SK-N-MC (cell line): Measurements from ENCODE around the gene CMTM7.

Experiments used
- DNase-seq: peaks from one replicate; pipeline ENCODE4 v3.0.0-alpha.2; 2011; ENCODE audit warnings: low read depth, low spot score
- H3K27ac ChIP-seq: fragments of 200-600 bp; sonication (generic); 2 replicates; pipeline ENCODE4 v1.5.1; 2016; ENCODE audit warnings: mixed run types
- H3K36me3 ChIP-seq: fragments of 200-600 bp; sonication (generic); 2 replicates; pipeline ENCODE4 v1.6.1; 2017; ENCODE audit warnings: antibody characterized with exemption, low read length, mixed read lengths; ENCODE audit not compliant: insufficient read depth
- H3K4me3 ChIP-seq: fragments of 200-600 bp; sonication (generic); 2 replicates; pipeline ENCODE4 v1.5.1; 2016
- H3K9ac ChIP-seq: fragments of 200-600 bp; sonication (generic); 2 replicates; pipeline ENCODE4 v1.8.0; 2017; ENCODE audit warnings: mixed run types, mixed read lengths; ENCODE audit not compliant: insufficient read length
- H3K9me3 ChIP-seq: fragments of 200-600 bp; sonication (generic); 2 replicates; pipeline ENCODE4 v1.6.1; 2017; ENCODE audit warnings: low read depth, mild to moderate bottlenecking, antibody characterized with exemption, low read length, moderate library complexity, mixed read lengths
- EZH2 ChIP-seq: fragments of 200-600 bp; sonication (generic); IDR thresholded peaks from one replicate; pipeline ENCODE4 v1.6.1; 2017; ENCODE audit warnings: antibody characterized with exemption
- FOXP2 ChIP-seq: optimal IDR thresholded peaks from 2 replicates; pipeline ENCODE3; 2011; ENCODE audit warnings: mild to moderate bottlenecking, moderate library complexity; ENCODE audit not compliant: insufficient read depth; ENCODE audit errors: extremely low read length, control extremely low read depth
- POLR2AphosphoS5 ChIP-seq: IDR thresholded peaks from 2 replicates; pipeline ENCODE4 v1.6.1; 2012; ENCODE audit warnings: mild to moderate bottlenecking, low read depth, low read length, borderline replicate concordance

CMTM7 gene

GRCh38 chr3:32391643-32392535 lies at the start of gene CMTM7:
Gene CMTM7 (plus strand): TSS chr3:32391853. CDS start chr3:32391907, 54 bp downstream.
- Histone ChIP-seq H3K4me3 (no peak within 1 kb of the TSS), H3K27ac (no peak within 1 kb of the TSS), H3K9me3 (no peaks in the 10 kb centered on the region), H3K9ac (no peak within 1 kb of the TSS), H3K36me3 (no peaks in the 10 kb centered on the region)
- no peak for DNase-seq
- no peak for TF ChIP-seq POLR2AphosphoS5
- TF ChIP-seq EZH2: no peak
- TF ChIP-seq FOXP2: no peak

- DNase-seq: no peak
- H3K27ac ChIP-seq: no peak overlapping the region
- no peak overlapping the region for H3K4me3 ChIP-seq
- H3K9ac ChIP-seq: no peak overlapping the region
- no peaks in the 10 kb centered on the region for H3K9me3 ChIP-seq
- TF ChIP-seq FOXP2 (no peak), POLR2AphosphoS5 (no peak), EZH2 (no peak)
- H3K36me3 ChIP-seq: no peaks in the 10 kb centered on the region
These were observed 44.1 kb upstream of the CMTM7 start for GRCh38 chr3:32347343-32348125.

- TF ChIP-seq FOXP2 (no peak), EZH2 (no peak)
- no peak overlapping the region for H3K27ac ChIP-seq
- no peak overlapping the region for H3K9ac ChIP-seq
- no peak for DNase-seq
- H3K36me3 ChIP-seq: no peaks in the 10 kb centered on the region
- no peaks in the 10 kb centered on the region for H3K9me3 ChIP-seq
- no peak overlapping the region for H3K4me3 ChIP-seq
These were observed 42.5 kb upstream of the CMTM7 start for GRCh38 chr3:32349184-32349583.

GRCh38 chr3:32352563-32352962 lies 39.1 kb upstream of the CMTM7 start:
- no peak overlapping the region for H3K4me3 ChIP-seq
- no peak overlapping the region for H3K27ac ChIP-seq
- H3K9me3 ChIP-seq: no peaks in the 10 kb centered on the region
- H3K36me3 ChIP-seq: no peaks in the 10 kb centered on the region
- H3K9ac ChIP-seq: no peak overlapping the region
- TF ChIP-seq POLR2AphosphoS5: no peak
- no peak for TF ChIP-seq FOXP2
- TF ChIP-seq EZH2: no peak
- no peak for DNase-seq

DNA sequence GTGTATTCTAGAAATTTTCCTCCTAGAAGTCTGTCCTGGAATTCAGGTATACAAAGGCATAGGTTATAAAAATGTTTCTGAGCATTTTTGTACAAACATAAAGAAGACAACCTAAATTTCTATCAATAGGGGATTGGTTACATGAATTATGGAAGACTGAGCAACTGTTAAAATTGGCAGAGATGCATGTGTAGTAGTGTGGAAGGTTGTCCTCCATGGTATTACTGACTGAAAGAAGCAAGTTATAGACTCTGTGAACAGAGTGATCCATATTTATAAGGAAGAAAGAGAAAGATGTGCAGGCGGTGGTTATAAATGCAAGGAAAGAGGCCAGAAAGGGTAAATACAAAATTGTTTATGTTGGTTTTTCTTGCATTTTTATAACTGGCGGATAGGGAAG lies 38.3 kb upstream of the CMTM7 start:
- Histone ChIP-seq H3K9me3 (no peaks in the 10 kb centered on the region), H3K9ac (no peak overlapping the region), H3K4me3 (no peak overlapping the region), H3K36me3 (no peaks in the 10 kb centered on the region), H3K27ac (no peak overlapping the region)
- TF ChIP-seq POLR2AphosphoS5: no peak
- DNase-seq: no peak

DNA sequence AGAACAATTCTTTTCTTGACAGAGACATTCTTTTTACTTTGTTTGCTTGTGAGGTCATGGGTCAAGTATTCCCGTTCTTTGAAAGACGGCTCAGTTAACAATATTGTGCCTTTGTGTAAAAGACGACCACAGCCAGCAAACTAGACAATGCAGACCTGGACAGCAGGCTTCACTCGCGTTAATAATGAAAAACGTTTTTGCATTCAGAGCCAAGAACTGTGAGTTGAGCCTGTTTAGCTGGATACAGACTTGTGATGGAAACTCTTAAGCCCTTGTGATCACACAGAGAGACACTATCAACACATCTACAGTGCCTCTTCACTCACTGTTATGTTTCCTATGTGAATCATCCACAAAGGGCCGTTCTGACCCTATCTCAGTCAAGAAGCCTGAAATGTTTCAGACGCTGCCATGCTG lies 37.3 kb upstream of the CMTM7 start:
- TF ChIP-seq POLR2AphosphoS5 (no peak), FOXP2 (no peak), EZH2 (no peak)
- no peak overlapping the region for H3K27ac ChIP-seq

DNA sequence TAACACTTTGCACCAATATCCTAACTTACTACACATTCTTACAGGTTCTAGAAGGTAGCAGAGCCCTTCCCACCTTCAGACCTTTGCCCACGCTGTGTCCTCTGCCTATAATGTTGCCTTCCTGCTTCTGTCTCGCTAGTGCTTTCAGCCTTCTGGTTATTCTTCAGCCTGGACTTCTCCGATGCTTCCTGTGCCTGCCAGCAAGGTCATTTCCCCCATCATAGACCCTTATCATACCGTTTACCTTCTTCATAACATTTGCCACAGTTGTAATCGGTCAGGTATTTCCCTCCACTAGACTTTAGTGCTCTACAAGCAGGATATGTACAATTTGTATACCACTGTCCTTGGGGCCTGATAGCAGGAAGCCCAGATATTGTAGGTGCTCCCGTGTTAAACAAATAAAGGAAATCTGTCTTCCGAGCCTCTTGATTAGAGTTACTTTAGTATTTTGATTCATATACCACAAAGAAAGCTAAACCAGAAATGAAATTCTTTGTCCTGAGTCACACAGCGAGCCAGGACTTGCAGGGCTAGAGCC lies 35.8 kb upstream of the CMTM7 start:
- no peak overlapping the region for H3K27ac ChIP-seq
- no peaks in the 10 kb centered on the region for H3K9me3 ChIP-seq
- no peak for DNase-seq
- H3K4me3 ChIP-seq: no peak overlapping the region
- no peak overlapping the region for H3K9ac ChIP-seq
- H3K36me3 ChIP-seq: no peaks in the 10 kb centered on the region
- TF ChIP-seq FOXP2 (no peak), EZH2 (no peak), POLR2AphosphoS5 (no peak)

More for the DNA sequence above, 37.3 kb upstream of the CMTM7 start:
- Histone ChIP-seq H3K9me3 (no peaks in the 10 kb centered on the region), H3K36me3 (no peaks in the 10 kb centered on the region), H3K4me3 (no peak overlapping the region), H3K9ac (no peak overlapping the region)
- no peak for DNase-seq

- no peak overlapping the region for H3K9ac ChIP-seq
- H3K36me3 ChIP-seq: no peaks in the 10 kb centered on the region
- no peak for TF ChIP-seq EZH2
- TF ChIP-seq FOXP2: no peak
- TF ChIP-seq POLR2AphosphoS5: no peak
- DNase-seq: no peak
- H3K27ac ChIP-seq: no peak overlapping the region
- no peaks in the 10 kb centered on the region for H3K9me3 ChIP-seq
- no peak overlapping the region for H3K4me3 ChIP-seq
These were observed 31.7 kb upstream of the CMTM7 start for GRCh38 chr3:32359766-32360492.
